OCI-LY3 (cell line): Measurements from ENCODE around the gene CNTNAP2.

Experiments
- CTCF ChIP-seq: fragments of 200-600, 300-600 bp; sonication (generic); IDR thresholded peaks from 2 replicates; pipeline ENCODE4 v1.5.1; 2014; ENCODE audit warnings: antibody characterized with exemption, low read length, low read depth
- EZH2phosphoT487 ChIP-seq: fragments of 200-600 bp; shearing (Covaris generic); IDR thresholded peaks from 2 replicates; pipeline ENCODE4 v1.6.1; 2018; ENCODE audit warnings: antibody characterized with exemption, mixed run types, low read depth

GRCh38 chr7:148148456-148148855 lies 2031.9 kb downstream of the CNTNAP2 start:
- TF ChIP-seq CTCF, result no peak
- TF ChIP-seq EZH2phosphoT487, result no peak
